GM18505 (cell line): ENCODE measurements around the gene CA6.
"Not testable (repeated sequence)": the region's sequence is repeated elsewhere in the genome, so short reads cannot be mapped to it uniquely, and the experiment has no call there.

Source experiments
- ATAC-seq: cut with Tn5 transposase; IDR thresholded peaks from one replicate; pipeline ENCODE4 v1.9.1; 2021; ENCODE audit not compliant: unreplicated experiment
- POLR2A ChIP-seq: IDR thresholded peaks from 4 replicates; pipeline ENCODE4 v1.6.1; 2011; ENCODE audit warnings: borderline replicate concordance; ENCODE audit not compliant: insufficient read depth, insufficient read length; ENCODE audit errors: extremely low read depth

CA6 gene

DNA sequence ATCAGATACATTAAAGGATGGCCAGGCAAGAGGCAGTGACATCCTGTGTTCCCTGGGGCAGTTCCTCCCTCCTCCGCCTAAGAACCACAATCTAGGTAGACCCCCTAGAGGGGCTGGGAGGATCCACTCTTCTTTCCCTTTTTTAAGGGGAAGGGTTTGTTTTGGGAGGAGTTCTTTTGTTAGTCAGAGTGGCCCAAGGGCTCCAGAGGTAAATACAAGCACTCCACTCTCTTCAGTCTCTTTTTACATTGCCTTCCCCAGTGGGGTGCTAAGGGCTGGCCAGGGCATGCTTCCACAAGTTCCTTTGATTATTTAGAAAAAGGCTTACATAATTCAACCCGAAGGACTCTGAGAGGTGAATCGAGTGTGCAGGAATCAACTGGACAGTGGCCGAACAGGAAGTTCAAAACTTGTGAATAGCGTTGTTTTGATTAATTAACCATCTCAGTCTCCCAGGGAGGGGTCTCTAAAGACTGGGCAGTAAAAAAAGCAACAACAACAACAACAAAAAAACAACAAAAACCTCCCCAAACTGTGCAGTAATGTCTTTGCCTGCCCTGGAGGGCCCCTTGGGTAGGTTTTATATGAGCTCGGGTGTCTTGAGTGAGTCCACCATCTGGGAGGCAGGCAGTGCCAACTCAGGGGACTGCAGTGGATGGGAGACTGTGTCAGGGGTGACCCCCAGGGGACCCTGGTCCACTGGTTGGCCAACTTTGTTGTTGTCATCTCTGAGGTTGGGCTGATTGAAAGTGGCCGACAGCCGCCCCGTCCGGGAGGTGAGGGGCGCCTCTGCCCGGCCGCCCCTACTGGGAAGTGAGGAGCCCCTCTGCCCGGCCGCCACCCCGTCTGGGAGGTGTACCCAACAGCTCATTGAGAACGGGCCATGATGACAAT lies 34.0 kb upstream of the CA6 start:
- no peak for ATAC-seq
- TF ChIP-seq POLR2A = no peak

GRCh38 chr1:8913457-8913856 lies 32.2 kb upstream of the CA6 start:
- ATAC-seq = no peak
- TF ChIP-seq POLR2A = no peak

DNA sequence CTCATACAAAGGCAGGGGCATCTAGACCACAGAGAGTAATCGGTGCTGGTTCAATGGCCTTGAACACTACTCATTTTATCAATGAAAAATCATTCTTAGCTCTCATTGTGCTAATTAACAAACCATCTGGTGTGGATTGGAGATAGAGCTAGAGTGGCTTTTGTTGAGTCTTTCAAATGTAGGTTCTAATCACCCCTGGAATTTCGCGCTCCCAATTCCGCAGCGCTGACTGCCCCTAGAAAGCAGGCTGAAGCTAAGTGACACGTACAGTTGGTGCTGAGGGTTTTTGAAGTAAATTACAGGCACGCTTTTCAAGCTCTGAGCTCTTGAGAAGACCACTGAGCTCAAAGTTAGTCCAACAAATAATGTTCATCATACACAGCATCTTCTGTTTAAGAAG lies 31.2 kb upstream of the CA6 start:
- no peak for TF ChIP-seq POLR2A
- no peak for ATAC-seq

DNA sequence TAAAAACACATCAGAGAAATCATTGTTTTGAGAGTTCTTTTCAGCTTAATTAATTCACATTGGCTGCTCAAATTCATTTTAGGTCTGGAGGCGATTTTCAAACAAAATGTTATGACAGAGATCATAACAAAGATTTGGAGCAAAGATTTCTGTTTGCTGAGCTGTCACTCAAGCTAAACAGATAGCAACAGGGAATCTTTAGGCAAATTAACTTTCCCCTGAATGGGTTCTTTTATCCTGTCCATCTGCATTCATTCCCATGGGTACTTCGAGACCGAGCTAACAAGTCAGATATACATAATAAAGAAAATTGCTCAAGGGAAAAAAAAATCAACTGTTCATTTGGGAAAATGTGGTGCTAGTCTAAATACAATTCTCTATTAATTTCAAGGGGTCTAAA lies 30.2 kb upstream of the CA6 start:
- no peak for TF ChIP-seq POLR2A
- no peak for ATAC-seq

- ATAC-seq = not testable (repeated sequence)
Observed at GRCh38 chr1:8917536-8917935, 28.1 kb upstream of the CA6 start.

DNA sequence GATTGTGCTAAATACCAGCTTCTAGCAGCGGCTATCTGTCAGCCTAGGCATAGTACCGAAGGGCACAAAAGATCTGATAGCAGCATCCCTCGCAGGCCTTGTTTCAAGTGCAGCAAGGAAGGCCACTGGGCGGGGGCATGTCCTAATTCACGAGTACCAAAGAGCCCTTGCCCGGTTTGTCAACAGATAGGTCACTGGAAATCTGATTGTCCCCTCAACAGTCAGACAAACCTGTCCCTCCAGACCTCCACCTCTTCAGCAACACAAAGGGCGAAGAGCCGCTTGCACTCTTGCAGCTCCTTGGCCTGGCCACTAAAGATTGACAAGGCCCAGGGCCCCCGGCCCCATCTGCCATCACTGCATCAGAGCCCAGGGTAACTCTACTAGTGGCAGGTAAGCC lies 22.7 kb upstream of the CA6 start:
- TF ChIP-seq POLR2A = no peak
- no peak for ATAC-seq

- ATAC-seq = no peak
- no peak for TF ChIP-seq POLR2A
Observed at GRCh38 chr1:8925406-8925805, 20.3 kb upstream of the CA6 start.

DNA sequence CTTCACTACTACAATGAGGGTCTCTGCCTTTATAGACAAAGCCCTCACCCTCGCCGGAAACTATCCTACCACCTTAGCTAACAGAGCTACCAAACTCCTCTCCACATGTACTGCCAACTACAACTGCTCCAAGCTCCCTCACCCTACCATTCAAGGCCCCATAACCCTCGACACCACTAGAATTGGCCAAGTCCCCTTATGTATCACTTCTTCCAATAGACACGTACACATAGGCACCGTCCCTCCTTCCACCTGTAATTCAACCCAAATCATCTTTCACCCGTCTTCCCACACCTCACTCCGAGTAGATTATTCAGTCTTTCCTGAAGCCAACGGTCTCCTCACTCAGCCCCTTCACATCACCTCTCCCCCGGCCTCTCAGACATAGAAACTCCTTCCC lies 19.7 kb upstream of the CA6 start:
- no peak for TF ChIP-seq POLR2A
- no peak for ATAC-seq

- no peak for ATAC-seq
- no peak for TF ChIP-seq POLR2A
Observed at GRCh38 chr1:8926707-8927694, 18.7 kb upstream of the CA6 start.

DNA sequence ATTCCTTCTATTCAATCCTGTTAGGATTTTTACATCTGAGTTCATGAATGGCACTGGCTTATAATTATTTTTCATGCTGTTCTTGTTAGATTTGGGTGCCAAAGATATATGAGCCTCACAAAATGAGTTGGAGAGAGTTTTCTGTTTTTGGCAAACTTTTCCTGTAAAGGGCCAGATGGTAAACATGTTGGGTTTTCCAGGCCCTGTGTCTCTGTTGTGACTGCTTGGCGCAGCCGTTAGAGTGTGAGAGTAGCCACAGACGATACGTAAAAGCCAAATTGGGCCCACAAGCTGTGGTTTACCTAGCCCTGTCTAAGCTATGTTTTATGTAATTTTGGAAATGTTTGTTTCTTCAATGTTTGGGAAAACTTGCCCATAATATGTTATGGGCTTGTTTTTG lies 15.6 kb upstream of the CA6 start:
- no peak for TF ChIP-seq POLR2A
- ATAC-seq = no peak

GRCh38 chr1:8937051-8937450 lies 8.6 kb upstream of the CA6 start:
- ATAC-seq = not testable (repeated sequence)

DNA sequence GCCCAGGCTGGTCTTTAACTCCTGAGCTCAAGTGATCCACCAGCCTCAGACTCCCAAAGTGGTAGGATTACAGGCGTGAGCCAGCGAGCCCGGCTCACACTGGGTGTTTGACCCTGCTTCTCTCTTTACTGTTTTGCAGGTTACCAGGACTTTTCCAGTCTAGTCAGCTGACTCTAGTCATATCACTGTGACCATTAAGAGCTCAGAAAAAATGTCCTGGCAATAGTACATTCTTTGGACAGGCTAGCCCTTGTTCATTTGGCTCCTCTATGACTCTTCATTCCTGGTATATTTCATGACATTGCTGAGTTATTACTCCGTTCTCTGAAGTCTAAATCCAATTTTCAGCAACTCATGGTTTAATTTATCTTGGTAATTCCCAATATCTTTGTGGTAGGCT lies 8.0 kb upstream of the CA6 start:
- no peak for ATAC-seq
- no peak for TF ChIP-seq POLR2A

DNA sequence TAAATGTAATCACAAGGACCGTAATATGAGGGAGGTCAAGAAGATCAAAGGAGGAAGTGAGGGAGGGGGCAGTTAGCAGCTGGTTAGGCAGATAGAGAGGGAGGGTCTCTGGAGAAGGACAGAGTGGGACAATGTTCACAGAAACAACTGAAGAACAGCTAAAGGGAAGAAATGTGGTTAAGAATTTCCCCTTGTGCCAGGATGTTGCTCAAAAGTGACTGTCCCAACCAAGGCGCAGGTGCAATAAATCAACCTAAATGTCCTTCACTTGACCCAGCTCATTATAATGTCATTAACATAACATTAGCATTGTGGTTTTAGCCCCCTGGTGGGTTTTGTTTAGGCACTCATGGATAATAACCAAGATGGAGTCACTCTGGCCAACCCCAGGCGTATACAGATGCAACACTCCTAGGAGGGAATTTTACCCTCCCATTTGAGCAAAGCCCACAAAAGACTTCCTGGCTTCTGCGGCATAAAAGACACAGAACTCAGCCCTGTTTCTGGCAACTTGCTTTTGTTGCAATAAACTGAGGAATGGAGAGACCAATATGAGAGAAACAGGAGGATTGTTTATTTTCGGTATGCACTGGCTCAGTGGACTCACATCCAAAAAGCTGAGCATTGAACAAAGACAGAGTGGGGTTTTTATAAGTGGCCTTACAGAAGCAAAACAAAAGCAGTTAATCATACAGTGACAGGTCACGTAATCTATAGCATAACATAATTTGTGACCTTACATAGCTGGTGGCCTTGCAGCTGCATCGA lies 7.3 kb upstream of the CA6 start:
- ATAC-seq = no peak
- no peak for TF ChIP-seq POLR2A
